DND-41 (cell line): ENCODE results near the gene ZNF629.

Experiments used
- ATAC-seq: fragments of 200-7000 bp; cut with Tn5 transposase; 3 replicates; pipeline ENCODE4 v1.9.1; 2021; ENCODE audit warnings: low read depth; ENCODE audit not compliant: insufficient read depth
- DNase-seq: peaks from one replicate; pipeline ENCODE4 v3.0.0-alpha.2; 2020
- H2AFZ ChIP-seq: 2 replicates; pipeline ENCODE4 v1.6.0; 2012; ENCODE audit warnings: low read depth, low read length
- H3K27ac ChIP-seq: 2 replicates; pipeline ENCODE4 v1.5.1; 2012; ENCODE audit warnings: low read length, inconsistent platforms
- H3K27me3 ChIP-seq: fragments of 200-600 bp; sonication (generic); 2 replicates; pipeline ENCODE4 v1.6.0; 2012; ENCODE audit warnings: low read length, mild to moderate bottlenecking, inconsistent platforms; ENCODE audit not compliant: insufficient read depth, poor library complexity
- H3K36me3 ChIP-seq: 2 replicates; pipeline ENCODE4 v1.5.1; 2012; ENCODE audit warnings: low read length, inconsistent platforms; ENCODE audit not compliant: insufficient read depth
- H3K4me1 ChIP-seq: 2 replicates; pipeline ENCODE4 v1.5.1; 2012; ENCODE audit warnings: mild to moderate bottlenecking, low read length; ENCODE audit not compliant: insufficient read depth
- H3K4me2 ChIP-seq: 2 replicates; pipeline ENCODE4 v1.6.0; 2012; ENCODE audit warnings: mild to moderate bottlenecking, moderate library complexity, low read length, inconsistent platforms; ENCODE audit not compliant: insufficient read depth
- H3K4me3 ChIP-seq, 2 experiments: fragments of 200-600 bp in 1 of 2; shearing (Covaris generic) in 1 of 2; 2 replicates each; pipeline ENCODE4 v1.5.1; 2012 to 2016; ENCODE audit warnings: inconsistent platforms in 2 of 2, low read length in 2 of 2, mild to moderate bottlenecking in 2 of 2, low read depth in 1 of 2, moderate library complexity in 1 of 2
- H3K79me2 ChIP-seq: 2 replicates; pipeline ENCODE4 v1.6.0; 2012; ENCODE audit warnings: low read length, inconsistent platforms; ENCODE audit not compliant: insufficient read depth
- H3K9ac ChIP-seq: 2 replicates; pipeline ENCODE4 v1.6.0; 2012; ENCODE audit warnings: low read depth, mild to moderate bottlenecking, inconsistent platforms, low read length, moderate library complexity
- H3K9me3 ChIP-seq: 2 replicates; pipeline ENCODE4 v1.5.1; 2012; ENCODE audit warnings: low read length, moderate library complexity, mild to moderate bottlenecking, inconsistent platforms; ENCODE audit not compliant: insufficient read depth, severe bottlenecking
- H4K20me1 ChIP-seq: 2 replicates; pipeline ENCODE4 v1.6.0; 2012; ENCODE audit warnings: low read length; ENCODE audit not compliant: insufficient read depth
- EZH2 ChIP-seq: IDR thresholded peaks from 3 replicates; pipeline ENCODE4 v1.6.1; 2012; ENCODE audit warnings: borderline replicate concordance, low read depth, mild to moderate bottlenecking, moderate library complexity, low read length, inconsistent platforms; ENCODE audit not compliant: severe bottlenecking
- TF ChIP-seq, protein P1 (sequence below): IDR thresholded peaks from 2 replicates; pipeline ENCODE4 v1.5.1; 2012; ENCODE audit warnings: borderline replicate concordance, low read length, moderate library complexity, mild to moderate bottlenecking; ENCODE audit not compliant: poor library complexity, severe bottlenecking; ENCODE audit errors: extremely low read depth

ZNF629 gene

DNA sequence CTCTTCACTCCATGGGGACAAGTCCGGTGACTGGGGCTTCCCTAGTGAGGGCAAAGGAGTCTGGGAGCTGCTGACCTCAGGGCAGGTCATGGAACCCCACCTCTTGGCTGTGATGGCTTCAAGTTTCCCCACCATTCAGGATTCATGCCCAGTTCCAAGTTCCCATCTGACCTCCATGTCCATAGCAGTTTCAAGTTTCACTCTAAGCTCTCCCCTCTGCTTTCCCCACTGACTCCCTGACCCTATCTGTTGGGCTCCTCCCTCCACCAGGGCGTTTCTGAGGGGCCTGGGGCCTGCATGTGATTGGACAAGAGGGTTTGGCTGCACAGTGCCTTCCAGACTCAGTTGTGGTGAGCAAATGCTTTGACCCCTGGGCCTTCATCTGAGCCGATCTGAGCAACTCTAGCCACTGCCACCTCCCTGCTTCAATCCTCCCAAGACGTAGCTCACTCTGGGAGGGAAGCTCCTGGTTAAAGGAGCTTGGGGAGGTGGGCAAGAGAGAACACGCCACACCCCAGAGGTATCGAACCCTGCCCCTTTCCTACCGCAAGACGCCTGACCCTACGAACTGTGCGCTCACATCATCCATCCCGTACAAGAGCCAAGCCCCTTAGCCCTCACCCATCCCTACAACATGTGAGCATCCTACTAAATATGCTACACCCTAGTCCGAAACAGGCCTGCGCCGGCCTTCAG, 8.3 kb downstream of the ZNF629 start:
- Histone ChIP-seq H3K4me2 (no peak overlapping the region), H2AFZ (no peak overlapping the region), H3K27me3 (no peaks in the 10 kb centered on the region), H3K27ac (no peak overlapping the region), H4K20me1 (peaks cover 5% of the 10 kb centered on the region), H3K79me2 (peaks cover 15% of the 10 kb centered on the region), H3K9me3 (no peaks in the 10 kb centered on the region), H3K4me3 (no peak overlapping the region), H3K36me3 (peaks cover 34% of the 10 kb centered on the region), H3K9ac (no peak overlapping the region), H3K4me1 (peaks cover 25% of the 10 kb centered on the region)
- ATAC-seq = no peak
- TF ChIP-seq EZH2 = no peak
- TF ChIP-seq, protein P1, sequence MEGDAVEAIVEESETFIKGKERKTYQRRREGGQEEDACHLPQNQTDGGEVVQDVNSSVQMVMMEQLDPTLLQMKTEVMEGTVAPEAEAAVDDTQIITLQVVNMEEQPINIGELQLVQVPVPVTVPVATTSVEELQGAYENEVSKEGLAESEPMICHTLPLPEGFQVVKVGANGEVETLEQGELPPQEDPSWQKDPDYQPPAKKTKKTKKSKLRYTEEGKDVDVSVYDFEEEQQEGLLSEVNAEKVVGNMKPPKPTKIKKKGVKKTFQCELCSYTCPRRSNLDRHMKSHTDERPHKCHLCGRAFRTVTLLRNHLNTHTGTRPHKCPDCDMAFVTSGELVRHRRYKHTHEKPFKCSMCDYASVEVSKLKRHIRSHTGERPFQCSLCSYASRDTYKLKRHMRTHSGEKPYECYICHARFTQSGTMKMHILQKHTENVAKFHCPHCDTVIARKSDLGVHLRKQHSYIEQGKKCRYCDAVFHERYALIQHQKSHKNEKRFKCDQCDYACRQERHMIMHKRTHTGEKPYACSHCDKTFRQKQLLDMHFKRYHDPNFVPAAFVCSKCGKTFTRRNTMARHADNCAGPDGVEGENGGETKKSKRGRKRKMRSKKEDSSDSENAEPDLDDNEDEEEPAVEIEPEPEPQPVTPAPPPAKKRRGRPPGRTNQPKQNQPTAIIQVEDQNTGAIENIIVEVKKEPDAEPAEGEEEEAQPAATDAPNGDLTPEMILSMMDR = no peak
- DNase-seq = no peak

DNA sequence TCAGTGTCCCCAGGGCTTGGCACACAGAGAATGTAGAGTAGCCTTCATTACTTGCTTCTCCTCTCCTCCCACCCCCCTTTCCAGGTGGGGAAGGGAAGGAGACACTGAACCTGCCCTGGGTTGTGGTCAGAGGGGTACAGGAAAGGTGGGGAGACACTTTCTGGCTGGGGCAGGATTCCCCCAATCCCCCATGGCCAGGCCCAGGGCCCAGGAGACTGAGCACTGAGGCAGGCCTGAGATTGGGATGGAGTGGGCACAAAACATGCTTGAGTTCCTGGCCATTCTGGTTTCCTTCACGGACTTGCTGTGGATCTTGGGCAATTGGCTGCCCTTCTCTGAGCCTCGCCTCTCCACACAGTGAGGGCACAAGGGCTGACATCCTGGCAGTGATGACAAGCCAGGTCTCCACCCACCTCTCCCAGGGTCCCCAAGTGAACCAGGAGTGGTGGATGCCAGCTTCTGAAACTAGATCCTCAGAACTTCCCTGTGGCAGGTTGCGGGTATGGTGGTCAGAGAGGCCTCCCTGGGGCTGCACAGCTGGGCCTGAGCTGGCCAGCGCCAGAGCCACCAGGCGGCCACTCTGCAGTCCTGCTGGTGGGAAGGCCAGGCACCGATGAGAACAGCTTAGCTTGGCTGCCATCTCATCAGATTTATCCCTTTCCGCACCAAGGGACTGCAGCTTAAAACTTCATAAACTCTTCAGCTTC, 9.3 kb downstream of the ZNF629 start:
- Histone ChIP-seq H3K27me3 (no peaks in the 10 kb centered on the region), H3K4me3 (no peak overlapping the region), H3K79me2 (peaks cover 15% of the 10 kb centered on the region), H3K36me3 (peaks cover 34% of the 10 kb centered on the region), H3K4me2 (peak overlapping the region; percentile 94; the same call in 1 of the 2 replicates), H3K27ac (0 out of 2 replicates have a peak overlapping the region, but pooled peaks have one; percentile 12), H3K9me3 (no peaks in the 10 kb centered on the region), H4K20me1 (peaks cover 15% of the 10 kb centered on the region), H3K4me1 (peaks cover 25% of the 10 kb centered on the region), H3K9ac (no peak overlapping the region), H2AFZ (no peak overlapping the region)
- ATAC-seq (no peak), DNase-seq (no peak)
- no peak for TF ChIP-seq EZH2
- TF ChIP-seq, protein P1 = no peak

- Histone ChIP-seq H3K27ac (peak overlapping the region; percentile 74), H3K27me3 (no peaks in the 10 kb centered on the region), H3K79me2 (peaks cover 15% of the 10 kb centered on the region), H2AFZ (peak overlapping the region; percentile 76), H3K36me3 (peaks cover 42% of the 10 kb centered on the region), H3K4me2 (peak overlapping the region; percentile 94), H3K4me1 (peaks cover 25% of the 10 kb centered on the region), H3K4me3 (peak overlapping the region; percentile 79 to 94), H3K9ac (peak overlapping the region; percentile 82), H3K9me3 (no peaks in the 10 kb centered on the region), H4K20me1 (peaks cover 21% of the 10 kb centered on the region)
- TF ChIP-seq, protein P1 = no peak
- TF ChIP-seq EZH2 = peak; percentile 40
- peak; percentile 88 for ATAC-seq
- DNase-seq = peak; percentile 83
Observed at GRCh38 chr16:30775392-30776188, 11.4 kb downstream of the ZNF629 start.
